Stimulated activated CD8-positive, alpha-beta memory T cell treated with anti-CD3 and anti-CD28 coated beads, Interleukin-15, amount 100 ng/mL, for 48 hours (primary cell): ENCODE results near the gene ADD3.
"Not testable (repeated sequence)": the region's sequence is repeated elsewhere in the genome, so short reads cannot be mapped to it uniquely, and the experiment has no call there.

Source experiments
- DNase-seq, 2 donors: peaks; one replicate each; pipeline ENCODE4 v3.0.0-alpha.2; 2020; ENCODE audit warnings: low read depth in 2 of 2

ADD3 gene

DNA sequence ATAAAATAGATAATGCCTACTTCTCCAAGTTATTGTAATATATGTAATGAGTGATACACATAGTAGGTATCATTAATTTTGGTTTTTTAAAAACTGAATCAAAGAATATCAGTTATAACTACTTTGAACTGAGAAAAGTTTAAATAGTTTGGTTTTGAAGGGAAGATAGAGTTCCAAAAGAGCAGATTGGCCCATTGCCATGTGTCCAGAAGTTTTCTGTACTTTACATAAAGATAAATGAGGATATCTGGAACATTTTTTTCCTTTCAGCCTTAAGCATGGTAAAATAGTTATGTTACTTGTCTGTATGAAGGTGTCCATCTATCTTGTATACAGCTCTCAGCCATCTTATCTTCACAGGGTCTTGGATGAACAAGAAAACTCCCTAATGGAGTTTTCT, 101.7 kb downstream of the ADD3 start:
- DNase-seq, result no peak

DNA sequence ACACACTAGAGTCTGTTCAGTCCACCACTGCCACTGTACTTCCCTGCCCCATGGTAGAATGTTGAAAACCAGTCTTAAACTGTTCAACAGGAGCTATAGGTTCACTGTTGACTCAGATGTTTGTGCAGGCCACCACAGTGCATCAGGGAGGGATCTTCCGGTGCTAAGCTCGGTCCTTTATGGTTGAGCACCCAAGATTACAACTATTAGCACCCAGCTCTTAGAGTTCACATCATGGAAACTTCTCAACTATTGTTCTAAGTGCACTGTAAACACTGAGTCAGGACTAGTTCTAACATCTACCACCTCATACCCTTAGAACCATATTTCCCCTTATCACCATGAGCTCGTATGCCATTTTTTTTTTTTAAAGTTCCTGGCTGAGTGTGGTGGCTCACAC, 102.6 kb downstream of the ADD3 start:
- no peak for DNase-seq

DNA sequence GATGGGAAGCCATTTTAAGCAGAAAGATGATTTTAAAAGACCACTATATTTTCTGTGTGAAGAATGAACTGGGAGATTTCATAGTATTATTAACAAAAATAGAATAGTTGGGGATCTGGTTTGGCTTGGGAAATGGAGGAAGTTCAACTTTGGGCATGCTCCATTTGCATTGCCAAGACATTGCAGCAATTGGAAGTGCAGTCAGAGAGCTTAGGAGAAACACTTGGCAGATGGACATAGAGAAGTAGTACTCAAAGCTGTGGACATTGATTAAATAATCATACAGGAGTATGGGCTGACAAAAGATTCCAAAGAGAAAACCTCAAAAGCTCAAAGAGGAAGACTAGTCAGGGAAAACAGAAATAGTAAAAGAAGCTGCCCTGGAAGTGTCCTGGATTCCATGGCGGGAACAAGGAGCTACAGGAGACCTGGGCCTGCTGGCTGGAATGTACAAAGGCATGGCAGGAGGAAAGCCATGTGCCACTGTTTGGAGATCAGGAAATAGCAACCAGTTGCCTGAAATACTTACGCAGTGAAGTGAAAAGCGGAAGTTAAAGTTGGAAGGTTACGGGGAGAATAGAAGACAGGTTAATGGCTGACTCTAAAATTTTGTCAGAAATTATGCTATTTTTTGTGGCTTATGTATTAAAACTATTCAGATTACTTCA, 106.0 kb downstream of the ADD3 start:
- DNase-seq, result no peak

DNA sequence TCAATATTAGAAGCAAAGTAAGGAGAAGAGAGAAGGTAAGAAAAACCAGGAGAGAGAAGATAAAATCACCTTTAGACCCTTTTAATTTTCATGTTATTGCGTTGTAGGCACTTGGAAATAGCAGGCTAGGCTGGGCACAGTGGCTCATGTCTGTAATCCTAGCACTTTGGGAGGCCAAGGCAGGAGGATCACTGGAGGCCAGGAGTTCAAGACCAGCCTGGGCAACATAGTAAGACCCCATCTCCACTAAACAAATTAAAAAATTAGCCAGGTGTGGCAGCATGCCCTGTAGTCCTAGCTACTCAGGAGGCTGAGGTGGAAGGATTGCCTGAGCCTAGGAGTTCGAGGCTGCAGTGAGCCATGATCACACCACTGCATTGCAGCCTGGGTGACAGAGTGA, 106.9 kb downstream of the ADD3 start:
- DNase-seq, result not testable (repeated sequence)

DNA sequence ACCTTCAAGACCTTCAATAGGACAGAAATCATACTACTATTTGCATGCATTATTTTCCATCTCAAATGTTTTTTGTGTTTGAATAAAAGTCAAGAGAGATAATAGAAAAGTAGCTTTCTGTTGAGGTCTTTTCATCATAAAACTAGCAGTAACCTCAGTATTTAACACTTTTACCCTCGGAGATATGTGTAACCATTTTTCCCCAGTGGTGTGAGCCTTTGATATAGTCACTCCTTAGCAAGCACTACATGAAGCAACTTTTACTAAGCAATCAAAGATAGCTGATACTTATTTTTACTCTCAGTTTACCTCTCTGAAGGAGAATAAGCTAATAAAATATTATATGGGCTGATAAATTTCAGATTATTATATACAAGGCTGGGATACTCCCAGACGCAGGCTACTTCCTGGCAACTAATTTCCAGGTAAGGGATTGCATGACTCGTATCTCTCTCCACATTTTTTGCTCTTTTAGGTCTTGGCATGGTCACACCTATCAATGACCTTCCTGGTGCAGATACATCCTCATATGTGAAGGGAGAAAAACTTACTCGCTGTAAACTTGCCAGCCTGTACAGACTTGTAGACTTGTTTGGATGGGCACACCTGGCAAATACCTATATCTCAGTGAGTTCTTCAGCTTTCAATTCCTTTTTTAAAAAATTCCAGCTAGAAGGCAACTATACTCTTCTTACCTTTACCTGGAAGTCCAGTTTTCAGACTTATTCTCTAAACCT, 108.2 kb downstream of the ADD3 start:
- no peak for DNase-seq

DNA sequence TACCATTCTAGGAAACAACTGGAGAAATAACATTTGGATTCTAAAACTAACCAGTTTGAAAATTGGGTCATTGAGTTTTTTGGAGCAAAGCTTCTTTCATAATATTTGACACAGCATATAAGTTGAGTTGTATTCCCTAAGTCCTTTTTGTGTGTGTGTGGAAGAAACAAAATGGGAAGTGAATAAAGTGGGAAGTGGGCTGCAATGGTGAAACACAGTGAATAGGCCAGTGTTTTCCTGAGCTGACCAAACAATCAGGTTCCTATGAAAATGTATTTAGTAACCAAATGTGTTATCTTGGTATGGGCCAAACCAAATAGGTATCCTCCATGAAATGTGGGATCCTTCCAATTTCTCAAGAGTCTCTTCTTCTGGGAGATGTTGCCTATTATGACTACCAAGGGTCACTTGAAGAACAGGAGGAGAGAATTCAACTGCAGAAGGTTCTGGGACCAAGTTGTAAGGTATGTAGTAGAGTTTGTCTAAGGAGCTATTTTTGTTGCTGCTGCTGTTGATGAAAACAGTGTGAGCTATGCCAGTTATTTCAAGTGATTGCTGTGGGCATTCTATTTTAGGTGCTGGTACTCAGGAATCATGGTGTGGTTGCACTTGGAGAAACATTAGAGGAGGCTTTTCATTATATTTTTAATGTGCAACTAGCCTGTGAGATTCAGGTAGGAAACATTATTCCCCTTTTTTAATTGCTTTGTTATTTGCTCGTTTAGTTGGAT, 111.3 kb downstream of the ADD3 start:
- DNase-seq, result no peak

DNA sequence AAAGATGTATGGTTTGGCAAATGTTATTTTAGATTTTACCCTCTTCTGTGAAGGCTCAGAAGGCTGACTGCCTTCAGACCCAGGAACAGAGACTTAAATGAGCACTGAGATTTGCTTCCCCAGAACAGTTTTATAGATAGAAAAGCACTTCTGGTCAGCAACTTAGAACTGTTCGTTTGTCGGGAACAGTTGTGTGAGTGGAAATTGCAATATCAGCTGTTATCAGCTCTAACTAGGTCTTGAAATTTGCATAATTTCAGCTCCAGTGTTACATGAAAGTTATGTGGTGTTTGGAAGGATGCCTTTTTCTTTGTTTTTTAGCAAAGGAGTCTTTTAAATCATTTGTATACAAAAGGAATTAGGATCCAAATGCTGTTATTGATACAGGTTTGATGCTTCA, 115.8 kb downstream of the ADD3 start:
- no peak for DNase-seq

DNA sequence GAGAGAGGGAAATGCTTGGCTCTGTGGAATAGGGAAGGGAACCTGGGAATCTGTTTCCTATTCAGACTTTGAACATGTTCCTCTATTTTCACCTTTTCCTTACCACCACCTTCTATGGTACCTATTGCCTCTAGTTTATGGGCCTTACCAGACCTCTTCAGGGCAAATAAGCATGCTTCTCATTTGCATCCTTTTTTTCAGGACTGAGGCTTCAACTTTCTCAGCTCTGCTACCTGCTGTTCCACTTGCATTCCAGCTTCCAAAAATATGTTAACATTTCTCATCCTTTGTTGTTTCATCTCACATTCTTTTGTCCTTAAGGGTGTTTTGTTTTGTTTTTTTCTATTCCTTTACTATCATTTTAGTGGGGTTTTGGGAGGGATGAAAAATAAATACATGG, 121.7 kb downstream of the ADD3 start:
- no peak for DNase-seq

DNA sequence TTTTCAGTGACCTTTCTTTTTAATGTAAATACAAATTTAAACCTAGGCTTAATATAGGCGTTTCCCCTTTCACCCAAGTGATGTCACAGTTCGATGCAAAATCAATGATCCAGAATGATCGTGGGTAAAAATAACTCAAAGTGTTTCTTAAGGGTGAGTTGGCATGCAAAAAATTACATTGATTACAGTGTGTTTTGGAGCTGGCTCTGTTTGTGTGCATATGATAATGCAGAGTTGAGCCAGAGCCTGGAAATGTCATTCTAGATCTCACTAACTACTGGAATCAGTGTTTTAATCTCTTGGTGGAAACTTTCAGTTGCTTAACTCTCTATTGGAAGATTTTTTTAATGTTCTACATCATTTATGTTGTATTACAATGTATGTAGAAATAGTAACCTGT, 127.1 kb downstream of the ADD3 start:
- no peak for DNase-seq

DNA sequence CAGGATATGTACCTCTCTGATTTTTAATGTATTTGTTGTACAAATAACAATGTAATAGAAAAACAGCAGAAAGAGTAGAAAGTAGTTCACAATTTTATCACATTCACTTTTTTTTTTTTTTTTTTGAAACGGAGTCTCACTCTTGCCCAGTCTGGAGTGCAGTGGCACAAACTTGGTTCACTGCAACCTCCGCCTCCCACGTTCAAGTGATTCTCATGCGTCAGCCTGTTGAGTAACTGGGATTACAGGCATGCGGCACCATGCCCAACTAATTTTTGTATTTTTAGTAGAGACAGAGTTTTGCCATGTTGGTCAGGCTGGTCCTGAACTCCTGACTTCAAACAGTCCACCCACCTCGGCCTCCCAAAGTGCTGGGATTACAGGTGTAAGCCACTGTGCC, 128.1 kb downstream of the ADD3 start:
- not testable (repeated sequence) for DNase-seq

DNA sequence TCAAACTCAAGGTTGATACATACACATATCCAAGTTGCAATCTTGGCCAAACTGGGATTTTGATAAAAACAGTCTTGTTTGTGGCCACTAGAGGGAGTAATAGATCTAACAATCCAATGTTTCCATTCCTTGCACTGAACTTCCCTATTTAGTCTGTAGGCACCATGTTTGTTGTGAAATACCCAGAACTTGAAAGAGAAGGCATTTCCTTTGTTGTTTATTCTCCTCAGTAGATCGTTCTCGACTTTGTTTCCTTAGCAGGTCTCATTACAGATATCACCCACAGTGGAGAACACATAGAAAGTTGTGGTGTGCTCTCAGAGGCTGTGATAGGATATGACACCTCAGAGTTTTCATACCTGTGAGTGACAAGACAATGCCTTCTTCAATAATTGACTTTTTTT, 129.4 kb downstream of the ADD3 start:
- no peak for DNase-seq

DNA sequence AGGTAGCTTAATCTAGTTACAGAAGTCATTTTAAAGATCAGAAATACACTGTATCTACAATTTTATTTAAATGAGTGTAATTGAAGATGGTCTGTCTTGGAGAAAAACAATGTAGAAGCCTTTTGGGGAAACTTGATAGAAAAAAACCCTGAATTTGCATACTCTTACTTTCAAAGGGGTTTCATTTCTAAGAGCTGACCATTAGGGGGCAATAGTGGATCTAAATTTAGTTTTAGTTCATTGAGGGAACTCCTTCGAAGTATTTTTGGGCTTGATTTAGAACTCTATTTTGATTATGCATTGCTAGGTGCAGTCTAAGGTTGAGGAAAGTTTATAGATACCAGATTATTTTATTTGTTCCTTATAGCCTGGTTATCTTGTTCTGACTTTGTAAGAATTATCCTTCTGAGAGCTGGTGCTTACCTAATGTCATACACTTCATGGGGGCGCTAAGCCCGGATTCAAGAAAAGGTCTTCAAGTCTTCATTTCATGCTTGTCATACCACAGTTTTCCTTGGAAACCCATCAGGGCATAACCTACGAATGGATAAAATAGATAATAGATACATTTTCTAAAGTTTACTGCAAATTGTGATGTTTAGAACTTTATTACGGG, 130.5 kb downstream of the ADD3 start:
- no peak for DNase-seq

DNA sequence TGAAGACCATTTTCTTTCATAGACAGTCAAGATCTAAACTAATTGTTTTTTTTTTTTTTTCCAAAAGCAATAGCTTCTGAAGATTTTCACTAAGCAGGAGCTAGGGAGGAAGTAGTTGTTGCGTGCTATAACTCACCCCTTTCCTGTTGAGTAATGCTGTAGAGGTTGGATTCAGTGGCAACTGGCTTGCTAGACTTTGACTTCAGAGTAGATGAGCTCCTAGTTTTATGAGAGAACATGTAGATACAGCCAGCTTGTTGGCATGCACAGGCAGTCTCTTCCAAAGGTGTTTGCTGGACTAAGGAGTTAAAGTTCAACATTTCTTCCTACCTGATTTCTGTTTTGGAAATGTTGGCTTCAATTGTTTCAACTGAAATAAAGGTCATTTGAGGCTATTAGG, 133.4 kb downstream of the ADD3 start:
- no peak for DNase-seq

DNA sequence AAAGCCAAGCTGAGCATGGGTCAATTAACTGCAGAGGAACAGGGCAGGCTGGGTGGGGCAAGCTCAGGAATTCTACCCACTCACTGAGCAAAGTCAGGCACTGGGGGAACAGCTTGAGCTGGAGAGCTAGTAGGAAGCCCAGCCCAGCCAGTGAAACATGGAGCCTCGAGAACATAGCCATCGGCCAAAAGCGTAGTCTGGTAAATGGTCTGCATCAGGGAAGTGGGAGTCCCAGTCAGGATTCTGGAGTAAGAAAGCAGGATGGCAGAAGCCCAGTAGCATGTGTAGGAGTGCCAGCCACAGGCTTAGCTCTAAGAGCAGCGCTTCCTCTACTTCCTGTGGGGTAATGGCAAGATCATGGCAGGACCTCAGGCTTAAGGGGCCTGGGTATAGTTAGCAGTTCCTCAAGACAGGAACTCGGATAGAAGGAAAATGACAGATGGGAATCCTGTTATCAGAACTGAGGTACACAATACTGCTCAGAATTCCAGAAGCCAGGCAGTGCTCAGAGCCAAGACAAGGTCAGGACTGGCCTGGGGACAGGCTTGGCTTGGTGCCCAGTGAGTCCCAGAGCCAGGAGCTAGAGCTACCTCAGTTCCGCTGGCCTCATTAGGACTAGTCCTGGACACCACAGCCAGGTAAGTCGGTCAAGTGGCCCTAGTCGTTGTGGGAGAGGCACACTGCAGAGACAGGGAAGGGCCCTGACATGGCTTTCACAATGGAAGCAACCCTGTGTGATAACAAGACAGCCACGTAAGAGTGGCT, 134.3 kb downstream of the ADD3 start:
- no peak for DNase-seq

DNA sequence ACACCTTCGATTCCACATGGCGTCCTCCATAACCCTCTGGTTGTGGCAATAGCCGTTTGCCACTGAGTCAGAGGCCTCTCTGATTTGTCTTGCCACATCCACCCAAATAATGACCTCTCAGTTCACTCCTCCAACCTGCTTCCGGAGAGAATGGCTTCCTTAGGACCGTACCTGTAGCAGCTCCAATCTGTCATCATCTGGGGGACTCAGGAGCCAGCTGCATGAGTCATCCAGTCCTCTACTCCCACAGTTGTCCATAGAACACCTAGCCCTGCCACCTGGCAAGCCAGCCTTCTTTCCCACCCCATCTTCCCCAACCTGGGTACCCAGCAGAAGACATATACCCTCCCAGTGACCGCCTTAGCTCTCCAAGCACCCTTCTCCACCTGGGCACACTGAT, 135.2 kb downstream of the ADD3 start:
- DNase-seq, result no peak

DNA sequence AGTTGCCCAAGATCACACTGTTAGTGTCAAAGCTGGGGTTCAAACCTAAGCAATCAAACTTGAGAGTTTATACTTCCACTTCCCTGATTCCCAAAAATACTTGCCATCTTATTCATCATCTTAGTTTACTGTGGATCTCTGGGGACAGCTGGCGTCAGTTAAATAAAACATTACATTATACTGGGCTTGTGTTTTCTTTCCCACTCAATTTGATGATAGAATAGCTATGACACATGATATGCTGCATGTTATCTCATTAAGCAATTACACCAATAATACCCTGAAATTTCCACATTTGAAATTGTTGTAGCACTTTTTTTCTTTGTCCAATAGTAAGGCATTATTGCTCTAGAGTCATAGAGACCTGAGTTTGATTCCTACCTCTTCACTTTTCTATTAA, 136.7 kb downstream of the ADD3 start:
- no peak for DNase-seq

DNA sequence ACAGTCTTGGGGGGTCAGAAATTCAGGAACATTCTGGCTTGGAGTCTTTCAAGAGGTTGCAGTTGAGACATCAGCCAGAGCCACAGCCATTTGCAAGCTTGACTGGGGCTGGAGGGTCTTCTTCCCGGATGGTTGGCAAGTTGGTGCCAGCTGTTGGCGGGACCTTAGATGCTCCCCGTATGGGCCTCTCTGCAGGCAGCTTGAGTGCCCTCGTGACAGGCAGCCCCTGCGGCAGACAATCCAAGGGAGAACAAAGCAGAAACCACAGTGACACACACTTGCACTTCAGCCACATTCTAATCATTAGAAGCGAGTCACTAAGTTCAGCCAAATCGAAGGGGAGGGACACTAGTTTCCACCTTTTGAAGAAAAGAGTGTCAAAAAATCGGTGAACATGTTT, 140.2 kb downstream of the ADD3 start:
- DNase-seq, result no peak

DNA sequence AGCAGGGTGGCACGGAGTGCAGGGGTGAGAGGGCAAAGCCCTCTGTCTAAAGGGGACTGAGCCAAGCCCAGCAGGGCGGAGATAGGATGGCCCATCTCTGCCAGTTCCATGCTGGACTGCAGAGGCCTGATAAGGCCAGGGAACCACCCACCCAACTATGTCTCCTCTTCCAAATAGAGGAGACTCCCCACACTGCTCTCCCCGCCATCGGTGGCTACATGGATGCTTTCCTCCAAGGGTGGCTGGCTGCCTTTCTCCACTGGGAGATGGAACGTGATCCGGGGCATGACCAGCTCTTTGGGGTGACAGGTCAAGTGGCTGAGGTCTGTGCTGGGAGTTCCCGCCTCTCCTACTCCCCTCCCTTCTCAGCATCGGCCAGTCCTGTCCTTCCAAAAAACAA, 141.5 kb downstream of the ADD3 start:
- DNase-seq, result no peak

DNA sequence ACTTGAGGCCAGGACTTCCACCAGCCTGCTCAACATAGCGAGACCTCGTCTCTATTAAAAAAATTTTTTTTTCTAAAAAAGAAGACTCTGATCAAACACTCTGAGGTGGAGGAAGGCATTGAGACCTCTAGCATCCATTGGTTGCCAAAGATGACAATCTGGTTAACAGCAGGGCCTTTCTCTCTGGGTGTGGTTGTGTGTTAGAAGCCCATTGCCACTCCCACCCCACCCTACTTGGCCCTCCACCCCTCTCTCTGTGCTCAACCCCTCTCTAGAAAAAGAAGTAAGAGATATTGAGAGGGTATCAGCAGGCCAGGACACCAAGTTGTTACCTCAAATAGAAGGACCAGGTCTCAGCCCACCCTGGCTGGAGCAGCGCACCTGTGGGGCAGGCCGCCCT, 142.3 kb downstream of the ADD3 start:
- no peak for DNase-seq

DNA sequence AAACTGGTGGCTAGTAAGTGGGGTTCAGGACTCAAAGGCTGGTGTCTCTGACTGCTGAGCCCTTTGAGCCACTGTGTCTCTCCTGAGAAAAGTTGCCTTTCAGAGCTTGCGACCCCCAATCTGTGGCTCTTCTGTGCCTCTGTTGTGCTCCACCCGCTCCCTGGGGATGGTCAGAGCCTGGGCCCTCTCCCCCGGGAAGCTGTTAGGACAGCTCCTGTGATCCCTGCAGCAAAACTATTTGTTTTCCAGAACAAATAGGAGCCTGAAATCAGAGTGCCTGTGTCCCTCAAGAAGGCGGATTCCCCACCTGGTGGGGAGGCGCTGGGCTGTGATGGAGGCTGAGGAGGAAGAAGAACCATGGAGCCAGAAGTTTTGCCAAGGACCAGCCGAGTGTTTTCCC, 143.2 kb downstream of the ADD3 start:
- no peak for DNase-seq

DNA sequence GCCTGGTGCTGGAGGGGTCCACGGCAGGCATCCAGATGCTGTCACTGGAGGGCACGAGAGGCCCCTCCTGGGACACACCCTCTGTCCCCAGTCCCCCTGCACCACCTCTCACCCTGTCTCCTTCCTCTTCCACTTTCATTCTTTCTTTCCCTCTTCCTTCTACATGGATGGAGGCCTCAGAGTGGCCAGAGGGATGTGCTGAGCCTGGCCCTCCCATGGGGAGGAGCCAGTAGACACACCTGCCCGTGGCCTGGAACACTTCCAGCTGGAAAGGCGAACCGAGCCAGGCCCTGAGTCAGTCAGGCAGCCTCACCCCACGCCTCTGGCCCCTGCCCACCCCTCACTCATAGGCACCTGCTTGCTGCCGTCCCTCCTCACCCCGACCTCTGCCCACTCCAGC, 143.7 kb downstream of the ADD3 start:
- no peak for DNase-seq

DNA sequence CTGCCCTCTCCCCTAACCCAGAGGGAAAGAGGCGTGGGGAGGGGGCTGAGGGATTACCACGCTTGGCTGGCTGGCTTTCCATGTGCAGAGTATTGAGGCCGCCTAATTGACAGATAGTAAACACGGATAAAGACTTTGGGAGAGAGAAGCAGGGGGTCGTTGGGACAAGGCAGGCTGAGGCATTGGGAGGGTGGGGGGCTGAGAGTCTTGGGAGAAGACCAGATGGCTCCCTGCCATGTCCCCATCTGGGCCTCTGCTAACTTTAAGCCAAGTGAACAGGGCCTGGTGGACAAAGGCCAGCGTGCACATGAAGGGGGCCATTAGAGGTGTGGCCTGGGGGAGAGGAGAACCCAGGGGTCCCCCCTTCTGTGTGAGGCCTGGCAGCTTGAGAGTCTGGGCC, 144.2 kb downstream of the ADD3 start:
- DNase-seq, result no peak
